ENCODE measurements around the gene ZNF697.
"Not testable (repeated sequence)": the region's sequence is repeated elsewhere in the genome, so short reads cannot be mapped to it uniquely, and the experiment has no call there.

The ZNF697 gene

DNA sequence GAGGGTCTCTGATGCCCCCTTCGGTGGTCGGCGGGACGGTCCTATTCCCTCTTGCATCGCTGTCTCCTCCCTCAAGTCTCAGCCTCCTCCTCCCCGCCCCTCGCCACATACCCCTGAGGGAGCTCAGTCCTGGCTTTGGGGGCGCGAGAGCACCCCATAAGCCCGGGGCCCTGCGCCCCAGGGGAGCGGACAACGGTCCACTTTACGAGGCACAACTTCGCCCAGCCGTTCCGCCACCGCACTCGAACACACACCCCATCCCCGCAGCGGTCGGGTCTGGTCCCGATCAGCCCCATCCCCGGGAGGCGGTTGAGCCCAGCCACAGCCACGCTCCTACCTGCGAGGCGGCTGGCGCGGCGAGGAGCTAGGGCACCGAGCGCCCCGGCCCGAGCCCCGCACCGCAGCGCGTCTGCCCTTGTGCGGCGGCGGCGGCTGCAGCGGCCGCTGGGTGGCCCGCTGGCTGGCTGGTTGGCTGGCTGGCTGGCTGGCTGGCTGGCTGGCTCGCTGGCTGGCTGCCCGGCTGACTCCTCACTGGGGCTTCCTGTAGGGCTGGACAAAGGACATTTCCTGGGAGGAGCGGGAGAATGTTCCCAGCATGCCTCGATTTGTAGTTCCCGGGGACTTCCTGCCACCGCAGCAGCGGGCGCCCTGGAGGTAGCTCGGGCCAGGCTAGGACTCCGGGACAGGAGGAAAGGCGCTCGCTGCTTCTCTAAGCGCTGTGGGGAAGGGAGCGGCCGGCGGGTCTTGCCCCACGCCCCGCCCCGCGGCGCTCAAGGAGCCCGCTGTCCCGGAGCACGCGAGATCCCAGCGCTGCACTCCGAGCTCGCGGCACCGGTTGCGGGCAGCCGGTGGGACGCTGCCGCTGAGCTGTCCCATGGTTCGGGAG, at the start of gene ZNF697:
Gene ZNF697, minus strand, starts transcription at position 533 of the 886 bp plus-strand sequence. CDS start 22,166 bp downstream, outside the sequence.
- Mint-ChIP-seq H3K27me3 (peaks cover 83% of the 10 kb centered on the region), H3K4me3 (peak within 1 kb of the TSS; percentile 80), H3K4me1 (ENCODE audit: low read depth) (peaks cover 29% of the 10 kb centered on the region), H3K36me3 (ENCODE audit: low read depth) (no peaks in the 10 kb centered on the region), H3K27ac (no peak within 1 kb of the TSS), H3K9me3 (peaks cover 4% of the 10 kb centered on the region)

DNA sequence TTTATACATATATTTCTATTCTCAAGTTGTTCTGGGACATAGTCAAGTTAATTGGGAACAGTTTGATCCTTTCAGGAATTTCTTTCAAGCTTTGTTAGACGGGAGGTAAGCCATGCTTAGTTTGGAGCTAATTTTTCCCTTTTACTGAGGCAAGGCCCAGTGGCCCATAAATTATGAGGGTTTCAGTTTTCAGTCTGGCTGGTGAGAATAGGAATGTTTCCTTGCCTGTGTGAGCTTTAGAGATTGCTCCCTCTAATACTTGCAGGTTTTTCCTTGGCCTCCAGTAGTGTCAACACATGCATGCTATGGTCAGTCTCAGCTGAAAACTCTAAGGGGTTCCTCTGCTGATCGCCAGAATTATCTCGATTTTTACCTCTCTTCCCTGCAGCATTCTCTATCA, 49.5 kb upstream of the ZNF697 start:
- H3K4me3 Mint-ChIP-seq, result no peak overlapping the region
- no peaks in the 10 kb centered on the region for H3K4me1 Mint-ChIP-seq (ENCODE audit: low read depth)
- H3K27me3 Mint-ChIP-seq, result peaks cover 37% of the 10 kb centered on the region
- no peak overlapping the region for H3K27ac Mint-ChIP-seq
- H3K9me3 Mint-ChIP-seq, result peaks cover 20% of the 10 kb centered on the region
- peaks cover 9% of the 10 kb centered on the region for H3K36me3 Mint-ChIP-seq (ENCODE audit: low read depth)

DNA sequence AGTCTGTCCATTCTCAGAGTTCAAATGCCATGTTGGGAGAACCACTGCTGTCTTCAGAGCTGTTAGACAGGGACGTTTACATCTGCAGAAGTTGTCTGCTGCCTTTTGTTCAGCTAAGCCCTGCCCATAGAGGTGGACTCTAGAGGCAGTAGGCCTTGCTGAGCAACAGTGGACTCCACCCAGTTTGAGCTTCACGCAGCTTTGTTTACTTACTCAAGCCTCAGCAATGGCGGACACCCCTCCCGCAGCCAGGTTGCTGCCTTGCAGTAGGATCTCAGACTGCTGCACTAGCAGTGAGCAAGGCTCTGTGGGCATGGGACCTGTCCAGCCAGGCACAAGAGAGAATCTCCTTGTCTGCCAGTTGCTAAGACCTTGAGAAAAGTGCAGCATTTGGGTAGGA, 48.8 kb upstream of the ZNF697 start:
- not testable (repeated sequence) for H3K36me3 Mint-ChIP-seq (ENCODE audit: low read depth); H3K27ac Mint-ChIP-seq; H3K4me1 Mint-ChIP-seq (ENCODE audit: low read depth); H3K4me3 Mint-ChIP-seq
- peaks cover 37% of the 10 kb centered on the region for H3K27me3 Mint-ChIP-seq
- H3K9me3 Mint-ChIP-seq, result peaks cover 13% of the 10 kb centered on the region

DNA sequence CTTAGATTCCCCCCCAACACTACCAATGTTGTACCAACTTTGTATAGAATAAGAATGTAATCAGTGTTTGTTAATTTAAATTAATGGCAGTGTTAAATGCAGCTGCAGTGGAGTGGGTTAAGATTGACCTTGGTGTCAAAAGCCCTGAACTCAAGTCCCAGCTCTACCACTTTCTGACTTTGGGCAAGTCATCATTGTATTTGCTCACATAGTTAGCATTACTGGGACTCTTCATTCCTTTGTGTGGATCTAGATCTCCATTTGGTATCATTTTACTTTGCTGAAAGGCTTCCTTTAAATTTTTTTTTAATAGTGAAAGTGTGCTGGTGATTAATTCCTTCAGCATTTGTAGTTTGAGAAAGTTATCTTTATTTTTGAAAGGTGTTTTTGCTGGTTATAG, 41.4 kb upstream of the ZNF697 start:
- H3K4me1 Mint-ChIP-seq (ENCODE audit: low read depth), result no peaks in the 10 kb centered on the region
- H3K27me3 Mint-ChIP-seq, result peaks cover 9% of the 10 kb centered on the region
- H3K9me3 Mint-ChIP-seq, result no peaks in the 10 kb centered on the region
- no peak overlapping the region for H3K27ac Mint-ChIP-seq
- H3K36me3 Mint-ChIP-seq (ENCODE audit: low read depth), result no peaks in the 10 kb centered on the region
- H3K4me3 Mint-ChIP-seq, result no peak overlapping the region

DNA sequence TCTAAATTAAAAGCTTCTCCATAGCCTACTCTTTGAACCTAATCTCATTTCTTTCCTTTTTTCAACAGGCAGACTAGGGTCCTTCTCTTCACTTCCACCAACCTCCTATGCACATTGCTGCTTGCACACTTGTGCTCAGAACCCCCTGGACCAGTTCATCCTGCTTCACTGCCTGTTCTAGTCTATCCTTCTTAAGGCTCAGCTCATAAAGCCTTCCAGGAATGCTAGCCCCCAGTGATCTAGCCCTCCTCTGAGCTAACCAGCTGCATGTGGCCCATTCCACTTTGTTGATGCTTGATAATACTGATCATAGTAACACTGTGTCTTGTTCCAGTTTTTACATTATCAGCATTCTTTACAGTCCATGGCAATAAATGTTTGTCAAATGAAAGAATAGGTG, 40.7 kb upstream of the ZNF697 start:
- Mint-ChIP-seq H3K27me3 (peaks cover 4% of the 10 kb centered on the region), H3K27ac (no peak overlapping the region), H3K9me3 (no peaks in the 10 kb centered on the region), H3K36me3 (ENCODE audit: low read depth) (no peaks in the 10 kb centered on the region), H3K4me1 (ENCODE audit: low read depth) (no peaks in the 10 kb centered on the region), H3K4me3 (no peak overlapping the region)

DNA sequence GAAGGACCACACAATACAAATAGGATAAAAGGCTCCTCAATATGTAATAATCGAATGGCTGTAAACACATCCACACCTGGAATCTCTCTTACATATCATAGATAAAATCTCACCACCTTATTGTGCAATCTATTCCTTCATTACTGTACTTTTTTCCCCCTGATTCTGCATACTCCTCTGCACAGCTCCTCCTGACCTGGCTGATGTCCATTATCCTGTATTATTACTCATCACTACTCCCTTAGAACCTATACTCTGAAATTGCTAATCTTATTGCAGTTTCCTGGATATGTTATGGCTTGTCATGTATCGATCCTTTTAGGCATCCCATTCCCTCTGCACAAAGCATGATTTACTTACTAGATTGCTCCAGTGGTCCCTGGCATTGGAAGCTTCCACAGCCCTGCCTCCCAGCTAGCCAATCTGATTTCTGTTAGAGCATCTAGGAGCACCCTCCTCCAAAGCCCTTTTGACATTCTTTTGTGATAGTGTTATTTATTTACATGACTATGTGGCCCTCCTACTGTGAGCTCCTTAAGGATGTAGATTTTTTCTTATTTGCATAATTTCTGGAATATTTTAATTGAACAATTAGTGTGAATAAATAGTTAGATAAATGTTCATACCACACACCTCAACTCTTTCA, 39.5 kb upstream of the ZNF697 start:
- H3K27ac Mint-ChIP-seq, result no peak overlapping the region
- H3K4me1 Mint-ChIP-seq (ENCODE audit: low read depth), result no peaks in the 10 kb centered on the region
- H3K9me3 Mint-ChIP-seq, result no peaks in the 10 kb centered on the region
- H3K27me3 Mint-ChIP-seq, result no peaks in the 10 kb centered on the region
- no peaks in the 10 kb centered on the region for H3K36me3 Mint-ChIP-seq (ENCODE audit: low read depth)
- H3K4me3 Mint-ChIP-seq, result no peak overlapping the region

DNA sequence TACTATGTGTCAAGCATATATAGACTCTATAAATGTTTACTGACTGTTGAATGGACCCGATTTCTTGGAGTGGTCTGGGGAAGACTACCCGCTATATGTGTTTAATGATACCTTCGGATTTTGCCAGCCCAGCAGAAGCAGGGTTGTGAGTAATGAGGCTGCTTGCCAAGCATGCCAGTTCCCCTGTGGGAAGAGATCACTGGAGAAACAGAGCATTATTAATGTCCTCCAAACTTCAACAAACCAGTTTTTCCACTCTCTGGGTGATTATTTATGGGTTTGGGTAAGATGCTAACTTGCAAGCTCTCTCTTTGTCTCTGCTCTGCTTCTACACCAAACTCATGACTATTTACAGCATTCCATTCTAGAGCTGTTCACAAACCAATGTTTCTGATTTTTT, 38.6 kb upstream of the ZNF697 start:
- H3K9me3 Mint-ChIP-seq, result no peaks in the 10 kb centered on the region
- H3K4me1 Mint-ChIP-seq (ENCODE audit: low read depth), result no peaks in the 10 kb centered on the region
- no peaks in the 10 kb centered on the region for H3K27me3 Mint-ChIP-seq
- H3K27ac Mint-ChIP-seq, result no peak overlapping the region
- H3K4me3 Mint-ChIP-seq, result no peak overlapping the region
- H3K36me3 Mint-ChIP-seq (ENCODE audit: low read depth), result no peaks in the 10 kb centered on the region

DNA sequence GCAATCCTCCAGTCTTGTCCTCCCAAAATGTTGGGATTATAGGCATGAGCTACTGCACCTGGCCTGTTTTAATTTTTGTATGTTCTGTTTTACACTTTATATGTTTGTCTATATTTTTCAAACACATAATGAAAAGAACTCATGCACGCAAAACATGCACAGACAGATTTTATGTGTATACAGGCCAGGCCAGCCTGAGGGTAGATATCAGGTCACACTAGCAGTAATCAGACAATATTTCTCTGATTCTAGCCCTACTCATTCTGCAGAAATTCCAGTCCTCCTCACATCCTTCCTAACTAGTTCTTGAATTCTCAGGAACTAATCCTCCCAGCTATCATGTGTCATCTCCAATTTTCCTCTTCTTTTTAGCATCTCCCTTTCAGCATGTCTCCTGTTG, 35.8 kb upstream of the ZNF697 start:
- Mint-ChIP-seq H3K27ac (no peak overlapping the region), H3K9me3 (no peaks in the 10 kb centered on the region), H3K27me3 (no peaks in the 10 kb centered on the region), H3K4me1 (ENCODE audit: low read depth) (no peaks in the 10 kb centered on the region), H3K4me3 (no peak overlapping the region), H3K36me3 (ENCODE audit: low read depth) (no peaks in the 10 kb centered on the region)

DNA sequence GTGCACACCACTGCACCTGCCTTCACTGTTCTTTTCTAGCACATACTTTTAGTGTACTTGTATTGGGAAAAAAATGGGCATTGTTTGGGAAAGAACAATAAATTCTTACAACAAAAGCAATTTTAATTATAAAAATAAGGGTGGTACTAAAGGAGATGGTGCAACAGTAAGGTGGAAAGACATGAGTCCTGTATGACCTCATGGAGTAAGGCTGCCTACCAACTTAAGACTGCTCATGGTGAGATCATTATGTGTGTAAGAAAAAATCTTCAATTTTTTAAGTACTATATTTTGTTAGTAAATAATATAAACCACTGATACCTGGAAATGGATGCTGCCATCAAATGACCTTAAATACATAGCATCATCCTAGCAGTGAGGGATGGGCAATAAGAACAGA, 34.1 kb upstream of the ZNF697 start:
- Mint-ChIP-seq H3K36me3 (ENCODE audit: low read depth) (no peaks in the 10 kb centered on the region), H3K4me3 (no peak overlapping the region), H3K27ac (no peak overlapping the region), H3K9me3 (no peaks in the 10 kb centered on the region), H3K4me1 (ENCODE audit: low read depth) (no peaks in the 10 kb centered on the region), H3K27me3 (no peaks in the 10 kb centered on the region)

DNA sequence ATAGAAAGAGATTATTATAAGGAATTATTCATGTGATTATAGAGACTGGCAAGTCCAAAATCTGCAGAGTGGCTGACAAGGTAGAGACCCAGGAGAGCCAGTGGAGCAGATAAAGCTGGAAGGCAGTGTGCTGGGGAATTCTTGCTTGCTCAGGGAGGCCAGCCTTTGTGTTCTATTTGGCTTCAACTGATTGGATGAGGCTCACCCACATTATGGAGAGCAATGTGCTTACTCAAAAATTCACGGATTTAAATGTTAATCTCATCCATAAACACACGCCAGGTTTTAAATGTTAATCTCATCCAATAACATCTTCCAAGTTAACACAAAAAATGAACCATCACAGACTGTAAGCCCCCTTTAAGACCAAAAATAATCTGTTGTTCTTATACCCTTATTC, 33.5 kb upstream of the ZNF697 start:
- Mint-ChIP-seq H3K4me1 (ENCODE audit: low read depth) (no peaks in the 10 kb centered on the region), H3K27me3 (no peaks in the 10 kb centered on the region), H3K9me3 (no peaks in the 10 kb centered on the region), H3K27ac (no peak overlapping the region), H3K4me3 (no peak overlapping the region), H3K36me3 (ENCODE audit: low read depth) (no peaks in the 10 kb centered on the region)

DNA sequence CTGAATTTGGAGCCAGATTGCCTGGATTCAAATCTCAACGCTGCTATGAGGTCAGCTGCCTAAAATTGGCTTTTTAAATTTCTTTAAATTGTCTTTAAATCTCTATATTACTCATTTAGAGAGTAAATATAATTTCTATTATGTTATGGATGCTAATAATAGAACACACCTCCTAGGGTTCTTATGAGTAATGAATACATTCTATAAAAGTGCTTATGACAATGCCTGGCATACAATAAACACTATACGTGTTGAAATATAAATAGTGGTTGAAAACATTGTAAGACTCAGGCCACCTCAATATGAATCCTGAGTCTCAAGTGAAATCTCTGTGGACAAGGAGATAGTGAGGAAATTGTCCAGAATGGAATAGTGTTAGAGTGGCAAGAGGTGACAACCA, 32.7 kb upstream of the ZNF697 start:
- peaks cover 1% of the 10 kb centered on the region for H3K27me3 Mint-ChIP-seq
- H3K27ac Mint-ChIP-seq, result no peak overlapping the region
- no peak overlapping the region for H3K4me3 Mint-ChIP-seq
- peaks cover under 1% of the 10 kb centered on the region for H3K4me1 Mint-ChIP-seq (ENCODE audit: low read depth)
- H3K9me3 Mint-ChIP-seq, result no peaks in the 10 kb centered on the region
- no peaks in the 10 kb centered on the region for H3K36me3 Mint-ChIP-seq (ENCODE audit: low read depth)

DNA sequence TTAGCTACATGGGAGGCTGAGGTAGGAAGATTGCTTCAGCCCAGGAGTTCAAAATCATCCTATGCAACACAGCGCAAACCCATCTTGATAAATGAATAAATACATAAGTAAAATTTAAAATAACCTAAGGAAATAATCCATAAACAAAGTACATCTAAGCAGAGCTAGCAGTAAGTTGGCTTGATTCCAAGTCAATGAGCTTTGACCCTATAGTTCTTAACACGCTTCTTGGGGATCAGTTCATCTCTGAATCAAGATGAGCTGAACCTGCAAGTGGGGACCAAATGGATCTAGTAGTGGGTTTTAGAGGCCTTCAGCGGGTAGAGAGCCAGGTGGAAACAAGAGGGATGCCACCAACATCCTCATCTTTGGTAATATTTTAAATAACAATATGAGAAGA, 32.1 kb upstream of the ZNF697 start:
- Mint-ChIP-seq H3K27me3 (peaks cover 4% of the 10 kb centered on the region), H3K36me3 (ENCODE audit: low read depth) (no peaks in the 10 kb centered on the region), H3K4me3 (no peak overlapping the region), H3K4me1 (ENCODE audit: low read depth) (peaks cover 5% of the 10 kb centered on the region), H3K9me3 (no peaks in the 10 kb centered on the region), H3K27ac (no peak overlapping the region)

DNA sequence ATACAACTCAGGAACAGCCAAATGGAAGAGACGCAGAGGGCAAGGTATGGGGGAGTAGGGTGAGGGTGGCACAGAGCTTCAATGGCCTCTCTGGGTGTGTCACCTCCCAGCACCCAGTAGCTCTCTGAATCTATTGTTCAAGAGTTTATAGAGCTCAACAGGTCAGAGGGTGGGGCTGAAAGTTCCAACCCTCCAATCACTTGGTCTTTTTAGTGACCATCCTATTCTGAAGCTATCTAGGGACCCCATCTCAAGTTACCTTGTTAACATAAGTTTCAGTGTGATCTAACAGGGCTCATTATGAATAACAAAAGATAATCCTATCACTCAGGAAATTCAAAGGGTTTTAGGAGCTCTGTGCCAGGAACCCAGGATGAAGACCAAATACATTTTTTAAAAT, 31.2 kb upstream of the ZNF697 start:
- H3K9me3 Mint-ChIP-seq, result no peaks in the 10 kb centered on the region
- H3K36me3 Mint-ChIP-seq (ENCODE audit: low read depth), result no peaks in the 10 kb centered on the region
- no peak overlapping the region for H3K4me3 Mint-ChIP-seq
- H3K27me3 Mint-ChIP-seq, result peaks cover 9% of the 10 kb centered on the region
- peaks cover 5% of the 10 kb centered on the region for H3K4me1 Mint-ChIP-seq (ENCODE audit: low read depth)
- no peak overlapping the region for H3K27ac Mint-ChIP-seq

DNA sequence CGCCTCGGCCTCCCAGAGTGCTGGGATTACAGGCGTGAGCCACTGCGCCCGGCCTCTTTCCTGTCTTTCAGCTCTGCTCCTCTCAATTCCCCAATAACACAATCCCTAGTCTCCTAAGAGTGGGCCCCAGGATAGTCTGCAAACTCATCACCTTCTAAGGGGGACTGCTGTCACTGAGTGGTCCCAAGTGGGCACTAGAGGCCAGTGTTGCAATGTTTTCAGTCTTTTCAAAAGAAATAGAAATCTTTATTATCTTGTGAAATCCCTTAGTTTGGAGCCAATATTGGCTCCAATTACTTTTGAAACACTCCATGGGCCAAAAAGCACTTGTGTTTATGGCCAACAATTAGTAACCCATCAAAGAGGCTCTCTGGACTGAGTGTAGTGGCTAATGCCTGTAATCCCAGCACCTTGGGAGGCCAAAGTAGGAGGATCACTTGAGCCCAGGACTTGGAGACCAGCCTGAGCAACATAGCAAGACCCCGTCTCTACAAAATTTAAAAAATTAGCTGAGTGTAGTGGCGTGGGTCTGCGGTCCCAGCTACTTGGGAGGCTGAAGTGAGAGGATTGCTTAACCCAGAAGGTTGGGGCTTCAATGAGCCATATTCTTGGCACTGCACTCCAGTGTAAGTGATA, 28.6 kb upstream of the ZNF697 start:
- H3K27me3 Mint-ChIP-seq, result peaks cover 25% of the 10 kb centered on the region
- no peak overlapping the region for H3K4me3 Mint-ChIP-seq
- no peak overlapping the region for H3K27ac Mint-ChIP-seq
- H3K9me3 Mint-ChIP-seq, result no peaks in the 10 kb centered on the region
- H3K36me3 Mint-ChIP-seq (ENCODE audit: low read depth), result no peaks in the 10 kb centered on the region
- H3K4me1 Mint-ChIP-seq (ENCODE audit: low read depth), result peaks cover 5% of the 10 kb centered on the region

Data from stimulated activated naive CD8-positive, alpha-beta T cell treated with anti-CD3 and anti-CD28 coated beads, Interleukin-15, Interleukin-2, amounts not matched to agents 100 ng/mL and 50 ng/mL, for 24 hours (primary cell).